HEK293 (cell line): ENCODE measurements around the gene PRR36.

Experiments used
- GLI4 ChIP-seq: fragments of 450-650 bp; formaldehyde crosslinking; IDR thresholded peaks from 2 replicates; pipeline ENCODE4 v1.5.1; 2016; ENCODE audit warnings: missing biosample characterization, missing genetic modification characterization
- MZF1 ChIP-seq: fragments of 450-650 bp; formaldehyde crosslinking; IDR thresholded peaks from 2 replicates; pipeline ENCODE4 v1.5.1; 2017; ENCODE audit warnings: missing biosample characterization, missing genetic modification characterization, borderline replicate concordance
- ZBTB11 ChIP-seq: fragments of 450-650 bp; formaldehyde crosslinking; conservative IDR thresholded peaks from 2 replicates; pipeline ENCODE4 v1.5.1; 2016; ENCODE audit warnings: low read depth, missing biosample characterization, missing genetic modification characterization
- ZBTB7A ChIP-seq: fragments of 450-650 bp; formaldehyde crosslinking; IDR thresholded peaks from 2 replicates; pipeline ENCODE4 v1.5.1; 2016; ENCODE audit warnings: low read depth, missing biosample characterization, missing genetic modification characterization
- ZNF23 ChIP-seq: fragments of 450-650 bp; formaldehyde crosslinking; IDR thresholded peaks from 2 replicates; pipeline ENCODE4 v1.5.1; 2016; ENCODE audit warnings: missing biosample characterization, missing genetic modification characterization, borderline replicate concordance
- ZNF274 ChIP-seq, 2 experiments: fragments of 200-500 bp in 1 of 2; fragments of 450-650 bp in 1 of 2; sonication (Bioruptor generic) in 1 of 2; formaldehyde crosslinking in 1 of 2; IDR thresholded peaks; 2 replicates each; pipeline versions ENCODE4 v1.5.1 to v1.6.1; 2014 to 2016; ENCODE audit warnings: borderline replicate concordance in 1 of 2, inconsistent platforms in 1 of 2, low read length in 1 of 2, missing biosample characterization in 1 of 2, missing genetic modification characterization in 1 of 2
- ZNF560 ChIP-seq: fragments of 450-650 bp; formaldehyde crosslinking; IDR thresholded peaks from 2 replicates; pipeline ENCODE4 v1.5.1; 2017; ENCODE audit warnings: missing biosample characterization, missing genetic modification characterization, borderline replicate concordance
- ZNF701 ChIP-seq: fragments of 450-650 bp; formaldehyde crosslinking; IDR thresholded peaks from 2 replicates; pipeline ENCODE4 v1.5.1; 2016; ENCODE audit warnings: missing biosample characterization, missing genetic modification characterization
- TF ChIP-seq, protein P1 (sequence below): fragments of 450-650 bp; formaldehyde crosslinking; IDR thresholded peaks from 2 replicates; pipeline ENCODE4 v1.5.1; 2016; ENCODE audit warnings: missing biosample characterization, missing genetic modification characterization

GRCh38 chr19:7842661-7843294 lies 31.4 kb downstream of the PRR36 start:
- TF ChIP-seq, protein P1, sequence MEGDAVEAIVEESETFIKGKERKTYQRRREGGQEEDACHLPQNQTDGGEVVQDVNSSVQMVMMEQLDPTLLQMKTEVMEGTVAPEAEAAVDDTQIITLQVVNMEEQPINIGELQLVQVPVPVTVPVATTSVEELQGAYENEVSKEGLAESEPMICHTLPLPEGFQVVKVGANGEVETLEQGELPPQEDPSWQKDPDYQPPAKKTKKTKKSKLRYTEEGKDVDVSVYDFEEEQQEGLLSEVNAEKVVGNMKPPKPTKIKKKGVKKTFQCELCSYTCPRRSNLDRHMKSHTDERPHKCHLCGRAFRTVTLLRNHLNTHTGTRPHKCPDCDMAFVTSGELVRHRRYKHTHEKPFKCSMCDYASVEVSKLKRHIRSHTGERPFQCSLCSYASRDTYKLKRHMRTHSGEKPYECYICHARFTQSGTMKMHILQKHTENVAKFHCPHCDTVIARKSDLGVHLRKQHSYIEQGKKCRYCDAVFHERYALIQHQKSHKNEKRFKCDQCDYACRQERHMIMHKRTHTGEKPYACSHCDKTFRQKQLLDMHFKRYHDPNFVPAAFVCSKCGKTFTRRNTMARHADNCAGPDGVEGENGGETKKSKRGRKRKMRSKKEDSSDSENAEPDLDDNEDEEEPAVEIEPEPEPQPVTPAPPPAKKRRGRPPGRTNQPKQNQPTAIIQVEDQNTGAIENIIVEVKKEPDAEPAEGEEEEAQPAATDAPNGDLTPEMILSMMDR, result no peak
- TF ChIP-seq ZNF560 (tag by site-specific recombination) (no peak), ZBTB7A (tag by site-specific recombination) (no peak), ZNF274 (IDR thresholded peaks at IDR 0.05; ENCODE audit: low read length) (no peak), ZNF274 (tag by site-specific recombination; IDR thresholded peaks at IDR 0.05; ENCODE audit: borderline replicate concordance) (no peak), ZNF23 (no peak), MZF1 (tag by site-specific recombination) (no peak), ZNF701 (tag by site-specific recombination) (no peak), ZBTB11 (tag by site-specific recombination) (no peak), GLI4 (tag by site-specific recombination) (no peak)
